Ishikawa (cell line): Measurements from ENCODE around the gene GNB3.

Experiments
- CEBPB ChIP-seq: IDR thresholded peaks from 2 replicates; pipeline ENCODE4 v1.6.1; 2012
- EP300 ChIP-seq: IDR thresholded peaks from 2 replicates; pipeline ENCODE4 v1.6.1; 2012; ENCODE audit warnings: borderline replicate concordance
- FOXM1 ChIP-seq: IDR thresholded peaks from 2 replicates; pipeline ENCODE4 v1.6.1; 2012; ENCODE audit warnings: low read depth, borderline replicate concordance
- NFIC ChIP-seq: IDR thresholded peaks from 2 replicates; pipeline ENCODE4 v1.6.1; 2012
- RAD21 ChIP-seq: IDR thresholded peaks from 2 replicates; pipeline ENCODE4 v1.6.1; 2012; ENCODE audit warnings: low read depth
- TAF1 ChIP-seq: IDR thresholded peaks from 2 replicates; pipeline ENCODE4 v1.6.1; 2012; ENCODE audit warnings: low read depth, mild to moderate bottlenecking
- TCF12 ChIP-seq: IDR thresholded peaks from 2 replicates; pipeline ENCODE4 v1.6.1; 2012; ENCODE audit warnings: low read depth
- TEAD4 ChIP-seq: IDR thresholded peaks from 2 replicates; pipeline ENCODE4 v1.6.1; 2012
- YY1 ChIP-seq: IDR thresholded peaks from 2 replicates; pipeline ENCODE4 v1.6.1; 2012; ENCODE audit warnings: low read depth
- ZBTB7A ChIP-seq: IDR thresholded peaks from 2 replicates; pipeline ENCODE4 v1.6.1; 2012; ENCODE audit warnings: low read depth
- TF ChIP-seq, protein P1 (sequence below): IDR thresholded peaks from 2 replicates; pipeline ENCODE4 v1.6.1; 2012; ENCODE audit warnings: low read depth, mild to moderate bottlenecking
- TF ChIP-seq, protein P2 (sequence below): IDR thresholded peaks from 2 replicates; pipeline ENCODE4 v1.6.1; 2012
- TF ChIP-seq, protein P3 (sequence below): IDR thresholded peaks from 2 replicates; pipeline ENCODE4 v1.6.1; 2012

DNA sequence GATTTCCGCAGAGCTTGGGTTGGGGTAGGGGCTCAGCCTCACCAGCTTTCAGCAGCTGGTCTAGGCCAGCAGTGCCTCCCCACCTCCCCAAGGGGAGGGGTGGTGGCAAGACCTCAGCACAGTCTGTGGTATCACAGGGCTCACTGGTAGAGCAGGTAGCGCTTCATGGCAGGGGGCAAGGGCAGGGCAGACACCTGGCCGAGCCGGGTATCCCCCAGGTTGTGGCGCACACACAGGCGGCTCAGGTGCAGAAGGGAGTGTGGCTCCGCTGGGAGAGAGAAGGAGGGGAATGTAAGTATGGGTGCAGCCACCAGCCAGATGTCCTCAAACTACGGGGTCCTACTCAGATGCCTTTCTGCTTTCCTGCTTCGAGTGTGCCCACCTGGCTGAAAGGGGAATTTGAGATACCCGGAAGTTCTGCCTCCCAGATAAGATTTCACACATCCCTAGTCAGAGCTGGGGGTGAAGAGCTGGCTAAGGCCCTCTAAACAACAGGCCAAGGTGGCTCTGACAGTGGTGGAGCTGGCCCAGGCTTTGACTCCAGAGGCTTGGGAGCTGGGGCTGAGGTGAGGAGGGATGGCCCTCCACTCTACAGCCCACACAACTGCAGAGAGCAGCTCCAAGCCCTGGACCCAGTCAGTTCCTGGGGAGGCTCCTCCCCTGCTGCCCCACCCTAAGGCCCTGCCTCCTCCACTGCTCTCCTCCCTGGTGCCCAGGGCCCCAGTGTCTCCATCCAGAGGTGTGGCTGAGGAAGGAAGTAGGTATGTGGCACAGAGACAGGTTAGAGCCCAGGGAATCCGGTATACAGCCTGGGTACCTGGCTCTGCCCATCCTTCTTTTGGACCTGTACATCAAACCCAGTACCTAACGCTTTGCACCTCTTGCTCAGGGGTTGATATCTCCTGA, 30.6 kb downstream of the GNB3 start:
- TF ChIP-seq, protein P1, sequence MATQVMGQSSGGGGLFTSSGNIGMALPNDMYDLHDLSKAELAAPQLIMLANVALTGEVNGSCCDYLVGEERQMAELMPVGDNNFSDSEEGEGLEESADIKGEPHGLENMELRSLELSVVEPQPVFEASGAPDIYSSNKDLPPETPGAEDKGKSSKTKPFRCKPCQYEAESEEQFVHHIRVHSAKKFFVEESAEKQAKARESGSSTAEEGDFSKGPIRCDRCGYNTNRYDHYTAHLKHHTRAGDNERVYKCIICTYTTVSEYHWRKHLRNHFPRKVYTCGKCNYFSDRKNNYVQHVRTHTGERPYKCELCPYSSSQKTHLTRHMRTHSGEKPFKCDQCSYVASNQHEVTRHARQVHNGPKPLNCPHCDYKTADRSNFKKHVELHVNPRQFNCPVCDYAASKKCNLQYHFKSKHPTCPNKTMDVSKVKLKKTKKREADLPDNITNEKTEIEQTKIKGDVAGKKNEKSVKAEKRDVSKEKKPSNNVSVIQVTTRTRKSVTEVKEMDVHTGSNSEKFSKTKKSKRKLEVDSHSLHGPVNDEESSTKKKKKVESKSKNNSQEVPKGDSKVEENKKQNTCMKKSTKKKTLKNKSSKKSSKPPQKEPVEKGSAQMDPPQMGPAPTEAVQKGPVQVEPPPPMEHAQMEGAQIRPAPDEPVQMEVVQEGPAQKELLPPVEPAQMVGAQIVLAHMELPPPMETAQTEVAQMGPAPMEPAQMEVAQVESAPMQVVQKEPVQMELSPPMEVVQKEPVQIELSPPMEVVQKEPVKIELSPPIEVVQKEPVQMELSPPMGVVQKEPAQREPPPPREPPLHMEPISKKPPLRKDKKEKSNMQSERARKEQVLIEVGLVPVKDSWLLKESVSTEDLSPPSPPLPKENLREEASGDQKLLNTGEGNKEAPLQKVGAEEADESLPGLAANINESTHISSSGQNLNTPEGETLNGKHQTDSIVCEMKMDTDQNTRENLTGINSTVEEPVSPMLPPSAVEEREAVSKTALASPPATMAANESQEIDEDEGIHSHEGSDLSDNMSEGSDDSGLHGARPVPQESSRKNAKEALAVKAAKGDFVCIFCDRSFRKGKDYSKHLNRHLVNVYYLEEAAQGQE, result no peak
- TF ChIP-seq TCF12 (no peak), YY1 (0 out of 2 replicates have a peak, but pooled peaks have one; percentile 13), NFIC (no peak), CEBPB (no peak), ZBTB7A (no peak), EP300 (no peak), FOXM1 (no peak), TEAD4 (no peak), RAD21 (no peak), TAF1 (no peak)
- TF ChIP-seq, protein P2, sequence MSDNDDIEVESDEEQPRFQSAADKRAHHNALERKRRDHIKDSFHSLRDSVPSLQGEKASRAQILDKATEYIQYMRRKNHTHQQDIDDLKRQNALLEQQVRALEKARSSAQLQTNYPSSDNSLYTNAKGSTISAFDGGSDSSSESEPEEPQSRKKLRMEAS, result no peak
- TF ChIP-seq, protein P3, sequence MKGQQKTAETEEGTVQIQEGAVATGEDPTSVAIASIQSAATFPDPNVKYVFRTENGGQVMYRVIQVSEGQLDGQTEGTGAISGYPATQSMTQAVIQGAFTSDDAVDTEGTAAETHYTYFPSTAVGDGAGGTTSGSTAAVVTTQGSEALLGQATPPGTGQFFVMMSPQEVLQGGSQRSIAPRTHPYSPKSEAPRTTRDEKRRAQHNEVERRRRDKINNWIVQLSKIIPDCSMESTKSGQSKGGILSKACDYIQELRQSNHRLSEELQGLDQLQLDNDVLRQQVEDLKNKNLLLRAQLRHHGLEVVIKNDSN, result no peak
